ENCODE measurements around the gene LRPPRC. TPM values are rescaled to one million over a fixed set of nuclear protein-coding genes. Genes with fewer than 3 reads are reported as not detected.

The LRPPRC gene
- total RNA-seq, 1 donor = 57.2 TPM

GRCh38 chr2:43960921-43961320 lies 34.9 kb downstream of the LRPPRC start:
- peaks cover 57% of the 10 kb centered on the region for H3K36me3 ChIP-seq (ENCODE audit: insufficient read depth, low read length)

GRCh38 chr2:43958397-43959275 lies 37.2 kb downstream of the LRPPRC start:
- Histone ChIP-seq H3K4me3 (ENCODE audit: insufficient read depth, low read length) (no peak overlapping the region), H3K27me3 (ENCODE audit: insufficient read depth, low read length) (no peaks in the 10 kb centered on the region), H3K4me1 (ENCODE audit: insufficient read depth, low read length) (no peaks in the 10 kb centered on the region), H3K79me2 (ENCODE audit: insufficient read depth, low read length) (no peaks in the 10 kb centered on the region), H2AFZ (ENCODE audit: low read length) (no peak overlapping the region), H4K20me1 (ENCODE audit: insufficient read depth, low read length) (no peaks in the 10 kb centered on the region), H3K27ac (ENCODE audit: low read depth, low read length) (no peak overlapping the region), H3K36me3 (ENCODE audit: insufficient read depth, low read length) (peaks cover 62% of the 10 kb centered on the region), H3K9me3 (ENCODE audit: low read depth, low read length) (no peaks in the 10 kb centered on the region), H3K4me2 (ENCODE audit: insufficient read depth, low read length) (no peak overlapping the region)
- no peak for TF ChIP-seq CTCF (IDR thresholded peaks at IDR 0.05; ENCODE audit: extremely low read depth, low read depth, low read length)
- DNase-seq (ENCODE audit: insufficient read length, low spot score, missing footprints) = no peak

More at GRCh38 chr2:43960921-43961320, 34.9 kb downstream of the LRPPRC start:
- Histone ChIP-seq H2AFZ (ENCODE audit: low read length) (no peak overlapping the region), H3K79me2 (ENCODE audit: insufficient read depth, low read length) (no peaks in the 10 kb centered on the region), H3K4me2 (ENCODE audit: insufficient read depth, low read length) (no peak overlapping the region), H3K4me1 (ENCODE audit: insufficient read depth, low read length) (no peaks in the 10 kb centered on the region), H3K27me3 (ENCODE audit: insufficient read depth, low read length) (no peaks in the 10 kb centered on the region), H4K20me1 (ENCODE audit: insufficient read depth, low read length) (no peaks in the 10 kb centered on the region), H3K9me3 (ENCODE audit: low read depth, low read length) (no peaks in the 10 kb centered on the region), H3K27ac (ENCODE audit: low read depth, low read length) (no peak overlapping the region), H3K4me3 (ENCODE audit: insufficient read depth, low read length) (no peak overlapping the region)
- no peak for TF ChIP-seq CTCF (IDR thresholded peaks at IDR 0.05; ENCODE audit: extremely low read depth, low read depth, low read length)
- DNase-seq (ENCODE audit: insufficient read length, low spot score, missing footprints) = no peak

GRCh38 chr2:43950383-43951008 lies 45.3 kb downstream of the LRPPRC start:
- H3K79me2 ChIP-seq (ENCODE audit: insufficient read depth, low read length) = no peaks in the 10 kb centered on the region
- H3K4me3 ChIP-seq (ENCODE audit: insufficient read depth, low read length) = no peak overlapping the region
- H3K4me1 ChIP-seq (ENCODE audit: insufficient read depth, low read length) = no peaks in the 10 kb centered on the region
- H3K4me2 ChIP-seq (ENCODE audit: insufficient read depth, low read length) = no peak overlapping the region
- H3K36me3 ChIP-seq (ENCODE audit: insufficient read depth, low read length) = peaks cover 60% of the 10 kb centered on the region
- peak; percentile 49 for TF ChIP-seq CTCF (IDR thresholded peaks at IDR 0.05; ENCODE audit: extremely low read depth, low read depth, low read length)
- DNase-seq (ENCODE audit: insufficient read length, low spot score, missing footprints) = no peak
- no peak overlapping the region for H2AFZ ChIP-seq (ENCODE audit: low read length)
- no peaks in the 10 kb centered on the region for H3K9me3 ChIP-seq (ENCODE audit: low read depth, low read length)
- no peaks in the 10 kb centered on the region for H3K27me3 ChIP-seq (ENCODE audit: insufficient read depth, low read length)
- no peaks in the 10 kb centered on the region for H4K20me1 ChIP-seq (ENCODE audit: insufficient read depth, low read length)
- H3K27ac ChIP-seq (ENCODE audit: low read depth, low read length) = no peak overlapping the region

- Histone ChIP-seq H3K9me3 (ENCODE audit: low read depth, low read length) (no peaks in the 10 kb centered on the region), H3K4me1 (ENCODE audit: insufficient read depth, low read length) (no peaks in the 10 kb centered on the region), H3K79me2 (ENCODE audit: insufficient read depth, low read length) (no peaks in the 10 kb centered on the region), H3K36me3 (ENCODE audit: insufficient read depth, low read length) (peaks cover 70% of the 10 kb centered on the region), H3K27ac (ENCODE audit: low read depth, low read length) (no peak overlapping the region), H3K4me2 (ENCODE audit: insufficient read depth, low read length) (no peak overlapping the region), H2AFZ (ENCODE audit: low read length) (no peak overlapping the region), H3K4me3 (ENCODE audit: insufficient read depth, low read length) (no peak overlapping the region), H3K27me3 (ENCODE audit: insufficient read depth, low read length) (no peaks in the 10 kb centered on the region), H4K20me1 (ENCODE audit: insufficient read depth, low read length) (no peaks in the 10 kb centered on the region)
- no peak for TF ChIP-seq CTCF (IDR thresholded peaks at IDR 0.05; ENCODE audit: extremely low read depth, low read depth, low read length)
- DNase-seq (ENCODE audit: insufficient read length, low spot score, missing footprints) = no peak
These were observed 47.4 kb downstream of the LRPPRC start for GRCh38 chr2:43948370-43948769.

Data from osteoblast (primary cell).